ENCODE results near the gene SPEF1.

- TF ChIP-seq, protein P1, sequence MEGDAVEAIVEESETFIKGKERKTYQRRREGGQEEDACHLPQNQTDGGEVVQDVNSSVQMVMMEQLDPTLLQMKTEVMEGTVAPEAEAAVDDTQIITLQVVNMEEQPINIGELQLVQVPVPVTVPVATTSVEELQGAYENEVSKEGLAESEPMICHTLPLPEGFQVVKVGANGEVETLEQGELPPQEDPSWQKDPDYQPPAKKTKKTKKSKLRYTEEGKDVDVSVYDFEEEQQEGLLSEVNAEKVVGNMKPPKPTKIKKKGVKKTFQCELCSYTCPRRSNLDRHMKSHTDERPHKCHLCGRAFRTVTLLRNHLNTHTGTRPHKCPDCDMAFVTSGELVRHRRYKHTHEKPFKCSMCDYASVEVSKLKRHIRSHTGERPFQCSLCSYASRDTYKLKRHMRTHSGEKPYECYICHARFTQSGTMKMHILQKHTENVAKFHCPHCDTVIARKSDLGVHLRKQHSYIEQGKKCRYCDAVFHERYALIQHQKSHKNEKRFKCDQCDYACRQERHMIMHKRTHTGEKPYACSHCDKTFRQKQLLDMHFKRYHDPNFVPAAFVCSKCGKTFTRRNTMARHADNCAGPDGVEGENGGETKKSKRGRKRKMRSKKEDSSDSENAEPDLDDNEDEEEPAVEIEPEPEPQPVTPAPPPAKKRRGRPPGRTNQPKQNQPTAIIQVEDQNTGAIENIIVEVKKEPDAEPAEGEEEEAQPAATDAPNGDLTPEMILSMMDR (IDR thresholded peaks at IDR 0.05; ENCODE audit: low read length): peak; percentile 74
- TF ChIP-seq EZH2 (IDR thresholded peaks at IDR 0.05; ENCODE audit: borderline replicate concordance, low read length): no peak
These were observed 28.1 kb downstream of the SPEF1 start for GRCh38 chr20:3753098-3753497.
